KMS-11 (cell line): ENCODE measurements around the gene SLC25A13.

Experiments
- H2AFZ ChIP-seq: fragments of 200-600 bp; sonication (generic); 2 replicates; pipeline ENCODE4 v1.6.1; 2016; ENCODE audit warnings: antibody characterized with exemption, mixed run types, low read depth
- H3K27ac ChIP-seq: fragments of 200-600 bp; sonication (generic); 2 replicates; pipeline ENCODE4 v1.6.1; 2016; ENCODE audit warnings: mild to moderate bottlenecking, mixed run types
- H3K27me3 ChIP-seq: fragments of 200-600 bp; sonication (generic); 2 replicates; pipeline ENCODE4 v1.6.1; 2017; ENCODE audit warnings: mild to moderate bottlenecking, low read depth, mixed run types, moderate library complexity; ENCODE audit not compliant: insufficient read depth
- H3K36me3 ChIP-seq: fragments of 200-600 bp; sonication (generic); 2 replicates; pipeline ENCODE4 v1.6.1; 2017; ENCODE audit warnings: mild to moderate bottlenecking, mixed run types; ENCODE audit not compliant: insufficient read depth
- H3K4me1 ChIP-seq: fragments of 200-600 bp; sonication (generic); 2 replicates; pipeline ENCODE4 v1.6.1; 2016; ENCODE audit warnings: mild to moderate bottlenecking, low read depth, mixed run types; ENCODE audit not compliant: poor library complexity, severe bottlenecking
- H3K4me2 ChIP-seq: fragments of 200-600 bp; sonication (generic); 2 replicates; pipeline ENCODE4 v1.7.0; 2016; ENCODE audit warnings: mild to moderate bottlenecking, mixed run types
- H3K4me3 ChIP-seq: fragments of 200-600 bp; sonication (generic); IDR thresholded peaks from 2 replicates; pipeline ENCODE4 v1.6.1; 2017; ENCODE audit warnings: low read depth, low read length, mixed read lengths; ENCODE audit not compliant: insufficient read depth
- H3K79me2 ChIP-seq: fragments of 200-600 bp; sonication (generic); 2 replicates; pipeline ENCODE4 v1.6.1; 2016; ENCODE audit warnings: low read depth, mixed run types; ENCODE audit not compliant: insufficient read depth
- H3K9ac ChIP-seq: fragments of 200-600 bp; sonication (generic); 2 replicates; pipeline ENCODE4 v1.6.1; 2016; ENCODE audit warnings: mild to moderate bottlenecking, mixed run types
- H4K20me1 ChIP-seq: fragments of 200-600 bp; sonication (generic); 2 replicates; pipeline ENCODE4 v1.6.1; 2016; ENCODE audit warnings: mild to moderate bottlenecking, mixed run types; ENCODE audit not compliant: insufficient read depth
- CTCF ChIP-seq: fragments of 200-600 bp; sonication (generic); conservative IDR thresholded peaks from 2 replicates; pipeline ENCODE4 v1.6.1; 2017; ENCODE audit warnings: low read depth, mild to moderate bottlenecking, antibody characterized with exemption, low read length, moderate library complexity, mixed read lengths

The SLC25A13 gene

GRCh38 chr7:96174812-96175211 is 147.1 kb downstream of the SLC25A13 start:
- Histone ChIP-seq H3K9ac (no peak overlapping the region), H3K4me2 (no peak overlapping the region), H3K27me3 (no peaks in the 10 kb centered on the region), H4K20me1 (no peaks in the 10 kb centered on the region), H2AFZ (no peak overlapping the region), H3K4me3 (no peak overlapping the region), H3K79me2 (no peaks in the 10 kb centered on the region), H3K4me1 (no peaks in the 10 kb centered on the region), H3K36me3 (no peaks in the 10 kb centered on the region), H3K27ac (no peak overlapping the region)
- TF ChIP-seq CTCF: no peak

GRCh38 chr7:96173781-96174180 is 148.1 kb downstream of the SLC25A13 start:
- Histone ChIP-seq H3K27ac (no peak overlapping the region), H3K79me2 (no peaks in the 10 kb centered on the region), H4K20me1 (no peaks in the 10 kb centered on the region), H3K27me3 (no peaks in the 10 kb centered on the region), H3K36me3 (no peaks in the 10 kb centered on the region), H3K4me3 (no peak overlapping the region), H3K4me2 (no peak overlapping the region), H3K9ac (no peak overlapping the region), H3K4me1 (no peaks in the 10 kb centered on the region), H2AFZ (no peak overlapping the region)
- no peak for TF ChIP-seq CTCF

- no peaks in the 10 kb centered on the region for H3K27me3 ChIP-seq
- H3K4me2 ChIP-seq: no peak overlapping the region
- H3K4me3 ChIP-seq: no peak overlapping the region
- H3K27ac ChIP-seq: no peak overlapping the region
- no peak overlapping the region for H3K9ac ChIP-seq
- no peaks in the 10 kb centered on the region for H3K4me1 ChIP-seq
- no peaks in the 10 kb centered on the region for H3K36me3 ChIP-seq
- no peaks in the 10 kb centered on the region for H3K79me2 ChIP-seq
- no peak overlapping the region for H2AFZ ChIP-seq
- no peaks in the 10 kb centered on the region for H4K20me1 ChIP-seq
- TF ChIP-seq CTCF: no peak
Observed at GRCh38 chr7:96169439-96169838, 152.5 kb downstream of the SLC25A13 start.

DNA sequence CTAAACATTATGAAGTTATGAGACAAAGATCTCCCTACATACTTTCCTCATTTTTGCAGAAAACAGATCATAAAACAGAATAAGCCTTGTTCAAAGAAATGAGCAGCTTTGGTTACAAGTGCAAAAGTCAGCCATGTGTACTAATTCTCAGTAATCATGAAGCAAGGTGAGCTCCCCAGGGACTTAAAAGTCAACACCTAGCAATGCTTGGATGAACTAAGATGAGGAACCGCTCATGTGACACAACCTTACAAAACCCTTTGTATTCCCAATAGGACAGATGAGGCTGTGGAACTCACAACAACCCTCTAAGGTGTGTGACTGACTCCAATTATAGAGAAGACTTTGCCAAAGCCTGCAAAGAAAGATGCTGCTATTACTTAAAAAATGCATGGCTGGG is 154.5 kb downstream of the SLC25A13 start:
- H3K79me2 ChIP-seq: no peaks in the 10 kb centered on the region
- no peak overlapping the region for H2AFZ ChIP-seq
- H3K4me2 ChIP-seq: no peak overlapping the region
- H3K27me3 ChIP-seq: no peaks in the 10 kb centered on the region
- no peak overlapping the region for H3K27ac ChIP-seq
- H3K36me3 ChIP-seq: no peaks in the 10 kb centered on the region
- no peak overlapping the region for H3K9ac ChIP-seq
- no peak for TF ChIP-seq CTCF
- H4K20me1 ChIP-seq: no peaks in the 10 kb centered on the region
- H3K4me1 ChIP-seq: no peaks in the 10 kb centered on the region
- no peak overlapping the region for H3K4me3 ChIP-seq

GRCh38 chr7:96161897-96162296 is 160.0 kb downstream of the SLC25A13 start:
- no peak overlapping the region for H3K9ac ChIP-seq
- no peaks in the 10 kb centered on the region for H3K79me2 ChIP-seq
- H3K4me1 ChIP-seq: no peaks in the 10 kb centered on the region
- H3K36me3 ChIP-seq: no peaks in the 10 kb centered on the region
- H3K27me3 ChIP-seq: no peaks in the 10 kb centered on the region
- H3K4me3 ChIP-seq: no peak overlapping the region
- no peak overlapping the region for H2AFZ ChIP-seq
- no peak for TF ChIP-seq CTCF
- no peaks in the 10 kb centered on the region for H4K20me1 ChIP-seq
- H3K27ac ChIP-seq: no peak overlapping the region
- no peak overlapping the region for H3K4me2 ChIP-seq
